HEK293 (cell line): ENCODE data around the gene MLLT10.
A peak's percentile ranks its signal among the peaks of the same experiment; 100 is the strongest.

Source experiments
- BCL11B ChIP-seq: fragments of 450-650 bp; formaldehyde crosslinking; IDR thresholded peaks from 2 replicates; pipeline ENCODE4 v1.5.1; 2016; ENCODE audit warnings: low read depth, missing biosample characterization, missing genetic modification characterization
- EGR2 ChIP-seq: fragments of 450-650 bp; formaldehyde crosslinking; IDR thresholded peaks from 2 replicates; pipeline ENCODE4 v1.5.1; 2016; ENCODE audit warnings: low read depth, missing biosample characterization, missing genetic modification characterization
- GLIS2 ChIP-seq: fragments of 450-650 bp; formaldehyde crosslinking; IDR thresholded peaks from 2 replicates; pipeline ENCODE4 v1.5.1; 2016; ENCODE audit warnings: missing biosample characterization, missing genetic modification characterization
- KLF8 ChIP-seq: fragments of 450-650 bp; formaldehyde crosslinking; IDR thresholded peaks from 2 replicates; pipeline ENCODE4 v1.5.1; 2016; ENCODE audit warnings: missing biosample characterization, missing genetic modification characterization
- KLF9 ChIP-seq: fragments of 450-650 bp; formaldehyde crosslinking; IDR thresholded peaks from 2 replicates; pipeline ENCODE4 v1.5.1; 2016; ENCODE audit warnings: missing biosample characterization, missing genetic modification characterization, low read depth
- MEIS1 ChIP-seq: sonication (generic); formaldehyde crosslinking; IDR thresholded peaks from 2 replicates; pipeline ENCODE4 v1.8.1; 2022; ENCODE audit warnings: missing genetic modification reagents, mild to moderate bottlenecking, borderline replicate concordance
- SETDB1 ChIP-seq: IDR thresholded peaks from one replicate; pipeline ENCODE4 v1.6.1; 2017; ENCODE audit warnings: mild to moderate bottlenecking, low read length, moderate library complexity, mixed read lengths; ENCODE audit not compliant: insufficient read length
- SP2 ChIP-seq: fragments of 450-650 bp; formaldehyde crosslinking; IDR thresholded peaks from 2 replicates; pipeline ENCODE4 v1.5.1; 2016; ENCODE audit warnings: missing biosample characterization, missing genetic modification characterization
- SP3 ChIP-seq: fragments of 450-650 bp; formaldehyde crosslinking; IDR thresholded peaks from 2 replicates; pipeline ENCODE4 v1.5.1; 2016; ENCODE audit warnings: missing biosample characterization, missing genetic modification characterization
- ZBTB48 ChIP-seq: fragments of 450-650 bp; formaldehyde crosslinking; IDR thresholded peaks from 2 replicates; pipeline ENCODE4 v1.5.1; 2016; ENCODE audit warnings: missing biosample characterization, missing genetic modification characterization
- ZFHX2 ChIP-seq: fragments of 450-650 bp; formaldehyde crosslinking; conservative IDR thresholded peaks from 2 replicates; pipeline ENCODE4 v1.5.1; 2016; ENCODE audit warnings: missing biosample characterization, missing genetic modification characterization
- ZFP37 ChIP-seq: fragments of 450-650 bp; formaldehyde crosslinking; IDR thresholded peaks from 2 replicates; pipeline ENCODE4 v1.5.1; 2016; ENCODE audit warnings: missing biosample characterization, missing genetic modification characterization
- ZFP41 ChIP-seq: fragments of 450-650 bp; formaldehyde crosslinking; IDR thresholded peaks from 2 replicates; pipeline ENCODE4 v1.5.1; 2016; ENCODE audit warnings: missing biosample characterization, missing genetic modification characterization, borderline replicate concordance
- ZNF132 ChIP-seq: fragments of 450-650 bp; formaldehyde crosslinking; IDR thresholded peaks from 2 replicates; pipeline ENCODE4 v1.5.1; 2017; ENCODE audit warnings: missing biosample characterization, missing genetic modification characterization, borderline replicate concordance
- ZNF157 ChIP-seq: fragments of 450-650 bp; formaldehyde crosslinking; IDR thresholded peaks from 2 replicates; pipeline ENCODE4 v1.5.1; 2016; ENCODE audit warnings: missing biosample characterization, missing genetic modification characterization
- ZNF16 ChIP-seq: fragments of 450-650 bp; formaldehyde crosslinking; IDR thresholded peaks from 2 replicates; pipeline ENCODE4 v1.5.1; 2016; ENCODE audit warnings: low read depth, missing biosample characterization, missing genetic modification characterization
- ZNF169 ChIP-seq: fragments of 450-650 bp; formaldehyde crosslinking; IDR thresholded peaks from 2 replicates; pipeline ENCODE4 v1.5.1; 2016; ENCODE audit warnings: missing biosample characterization, missing genetic modification characterization
- ZNF184 ChIP-seq: fragments of 450-650 bp; IDR thresholded peaks from 2 replicates; pipeline ENCODE4 v1.5.1; 2018; ENCODE audit warnings: missing biosample characterization, mild to moderate bottlenecking, missing genetic modification characterization
- ZNF214 ChIP-seq: fragments of 450-650 bp; formaldehyde crosslinking; IDR thresholded peaks from 2 replicates; pipeline ENCODE4 v1.5.1; 2017; ENCODE audit warnings: missing biosample characterization, mild to moderate bottlenecking, missing genetic modification characterization, borderline replicate concordance
- ZNF266 ChIP-seq: fragments of 450-650 bp; formaldehyde crosslinking; IDR thresholded peaks from 2 replicates; pipeline ENCODE4 v1.5.1; 2016; ENCODE audit warnings: missing biosample characterization, missing genetic modification characterization, low read depth
- ZNF302 ChIP-seq: fragments of 450-650 bp; formaldehyde crosslinking; IDR thresholded peaks from 2 replicates; pipeline ENCODE4 v1.5.1; 2016; ENCODE audit warnings: missing biosample characterization, missing genetic modification characterization, low read depth
- ZNF324 ChIP-seq: fragments of 450-650 bp; formaldehyde crosslinking; IDR thresholded peaks from 2 replicates; pipeline ENCODE4 v1.5.1; 2016; ENCODE audit warnings: missing biosample characterization, missing genetic modification characterization
- ZNF350 ChIP-seq: fragments of 450-650 bp; formaldehyde crosslinking; IDR thresholded peaks from 2 replicates; pipeline ENCODE4 v1.5.0; 2017; ENCODE audit warnings: missing biosample characterization, mild to moderate bottlenecking, missing genetic modification characterization
- ZNF354C ChIP-seq: fragments of 450-650 bp; formaldehyde crosslinking; IDR thresholded peaks from 2 replicates; pipeline ENCODE4 v1.5.1; 2016; ENCODE audit warnings: missing biosample characterization, missing genetic modification characterization, low read depth, borderline replicate concordance
- ZNF394 ChIP-seq: fragments of 450-650 bp; formaldehyde crosslinking; IDR thresholded peaks from 2 replicates; pipeline ENCODE4 v1.5.1; 2016; ENCODE audit warnings: missing biosample characterization, missing genetic modification characterization, mild to moderate bottlenecking, moderate library complexity, borderline replicate concordance
- ZNF404 ChIP-seq: fragments of 450-650 bp; formaldehyde crosslinking; IDR thresholded peaks from 2 replicates; pipeline ENCODE4 v1.5.1; 2017; ENCODE audit warnings: missing biosample characterization, missing genetic modification characterization
- ZNF658 ChIP-seq: fragments of 450-650 bp; formaldehyde crosslinking; IDR thresholded peaks from 2 replicates; pipeline ENCODE4; 2016; ENCODE audit warnings: missing biosample characterization, missing genetic modification characterization
- ZNF664 ChIP-seq: fragments of 450-650 bp; formaldehyde crosslinking; IDR thresholded peaks from 2 replicates; pipeline ENCODE4 v1.5.1; 2016; ENCODE audit warnings: missing biosample characterization, missing genetic modification characterization
- ZNF707 ChIP-seq: fragments of 450-650 bp; formaldehyde crosslinking; IDR thresholded peaks from 2 replicates; pipeline ENCODE4 v1.5.1; 2016; ENCODE audit warnings: missing biosample characterization, missing genetic modification characterization
- TF ChIP-seq, protein P1 (sequence below): fragments of 450-650 bp; formaldehyde crosslinking; IDR thresholded peaks from 2 replicates; pipeline ENCODE4 v1.5.1; 2016; ENCODE audit warnings: missing biosample characterization, missing genetic modification characterization
- TF ChIP-seq, protein P2 (sequence below): IDR thresholded peaks from 2 replicates; pipeline ENCODE4 v1.6.1; 2011; ENCODE audit warnings: mild to moderate bottlenecking, low read depth, low read length, borderline replicate concordance
- TF ChIP-seq, protein P3 (sequence below): fragments of 450-650 bp; formaldehyde crosslinking; IDR thresholded peaks from 2 replicates; pipeline ENCODE4 v1.5.1; 2016; ENCODE audit warnings: missing biosample characterization, missing genetic modification characterization
- TF ChIP-seq, protein P4 (sequence below): fragments of 450-650 bp; formaldehyde crosslinking; IDR thresholded peaks from 2 replicates; pipeline ENCODE4 v1.5.1; 2016; ENCODE audit warnings: missing biosample characterization, missing genetic modification characterization
- TF ChIP-seq, protein P5 (sequence below): fragments of 450-650 bp; formaldehyde crosslinking; IDR thresholded peaks from 2 replicates; pipeline ENCODE4 v1.5.1; 2016; ENCODE audit warnings: missing biosample characterization, missing genetic modification characterization

MLLT10 gene

DNA sequence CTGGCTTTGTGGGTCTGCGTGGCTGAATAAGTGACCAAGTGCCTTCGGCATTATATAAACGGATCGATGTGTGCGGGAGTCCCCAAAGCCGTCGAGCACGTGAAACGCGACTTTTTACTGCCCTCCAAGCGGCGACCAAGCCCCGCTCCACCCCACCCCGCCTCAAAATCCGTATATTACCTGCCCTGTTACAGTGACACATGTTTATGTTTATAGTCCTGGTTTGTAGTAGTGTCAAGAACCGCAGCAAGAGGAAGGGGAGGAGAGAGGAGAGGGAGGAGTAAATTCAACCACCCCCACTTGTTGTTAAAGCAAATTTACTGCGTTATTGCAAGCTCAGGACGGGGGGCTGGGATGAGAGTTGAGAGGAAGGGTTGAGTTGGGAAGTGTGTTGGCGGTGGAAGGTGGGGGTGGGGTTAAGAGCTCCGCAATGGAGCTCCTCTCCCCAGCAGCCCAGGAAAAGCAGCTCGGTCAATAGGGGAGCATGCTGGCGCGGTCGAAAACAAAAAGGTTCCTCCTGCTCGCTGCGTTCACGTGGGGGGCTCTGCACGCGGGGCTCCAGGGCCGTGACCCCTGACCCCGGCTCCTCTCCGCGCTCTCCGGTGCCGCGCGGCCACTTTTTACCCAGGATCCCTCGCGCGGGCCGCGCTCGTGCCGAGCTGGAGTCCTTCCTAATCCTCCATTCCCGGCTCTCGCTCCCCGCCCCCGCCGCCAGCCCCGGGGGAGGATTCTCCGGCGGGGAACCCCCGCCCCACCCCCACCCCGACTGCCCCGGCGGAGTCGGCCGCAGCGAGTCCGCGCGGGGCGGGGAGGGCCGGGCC lies 8.5 kb upstream of the MLLT10 start, which contains the start of gene SKIDA1 (continued):
- TF ChIP-seq ZNF664 (tag by site-specific recombination): peak; percentile 30
- no peak for TF ChIP-seq ZNF169
- no peak for TF ChIP-seq SETDB1
- TF ChIP-seq ZFP41 (tag by site-specific recombination): no peak
- TF ChIP-seq ZNF354C (tag by site-specific recombination): no peak
- TF ChIP-seq MEIS1 (CRISPR knock-in tag): no peak
- TF ChIP-seq ZNF658 (tag by site-specific recombination): no peak
- TF ChIP-seq SP3 (tag by site-specific recombination): peak; percentile 86
- peak; percentile 62 for TF ChIP-seq ZBTB48 (tag by site-specific recombination)
- TF ChIP-seq ZFP37 (tag by site-specific recombination): peak; percentile 78
- 0 out of 2 replicates have a peak, but pooled peaks have one; percentile 50 for TF ChIP-seq ZNF302 (tag by site-specific recombination)
- TF ChIP-seq ZNF184 (tag by site-specific recombination): peak; percentile 20; the same call in 1 of the 2 replicates
- TF ChIP-seq ZNF214 (tag by site-specific recombination): no peak
- TF ChIP-seq ZNF707 (tag by site-specific recombination): no peak
- peak; percentile 86 for TF ChIP-seq KLF9
- TF ChIP-seq ZFHX2: peak; percentile 96
- peak; percentile 99 for TF ChIP-seq BCL11B
- TF ChIP-seq, protein P1, sequence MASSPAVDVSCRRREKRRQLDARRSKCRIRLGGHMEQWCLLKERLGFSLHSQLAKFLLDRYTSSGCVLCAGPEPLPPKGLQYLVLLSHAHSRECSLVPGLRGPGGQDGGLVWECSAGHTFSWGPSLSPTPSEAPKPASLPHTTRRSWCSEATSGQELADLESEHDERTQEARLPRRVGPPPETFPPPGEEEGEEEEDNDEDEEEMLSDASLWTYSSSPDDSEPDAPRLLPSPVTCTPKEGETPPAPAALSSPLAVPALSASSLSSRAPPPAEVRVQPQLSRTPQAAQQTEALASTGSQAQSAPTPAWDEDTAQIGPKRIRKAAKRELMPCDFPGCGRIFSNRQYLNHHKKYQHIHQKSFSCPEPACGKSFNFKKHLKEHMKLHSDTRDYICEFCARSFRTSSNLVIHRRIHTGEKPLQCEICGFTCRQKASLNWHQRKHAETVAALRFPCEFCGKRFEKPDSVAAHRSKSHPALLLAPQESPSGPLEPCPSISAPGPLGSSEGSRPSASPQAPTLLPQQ (tag by site-specific recombination): peak; percentile 84
- TF ChIP-seq, protein P2, sequence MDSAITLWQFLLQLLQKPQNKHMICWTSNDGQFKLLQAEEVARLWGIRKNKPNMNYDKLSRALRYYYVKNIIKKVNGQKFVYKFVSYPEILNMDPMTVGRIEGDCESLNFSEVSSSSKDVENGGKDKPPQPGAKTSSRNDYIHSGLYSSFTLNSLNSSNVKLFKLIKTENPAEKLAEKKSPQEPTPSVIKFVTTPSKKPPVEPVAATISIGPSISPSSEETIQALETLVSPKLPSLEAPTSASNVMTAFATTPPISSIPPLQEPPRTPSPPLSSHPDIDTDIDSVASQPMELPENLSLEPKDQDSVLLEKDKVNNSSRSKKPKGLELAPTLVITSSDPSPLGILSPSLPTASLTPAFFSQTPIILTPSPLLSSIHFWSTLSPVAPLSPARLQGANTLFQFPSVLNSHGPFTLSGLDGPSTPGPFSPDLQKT: no peak
- no peak for TF ChIP-seq ZNF404 (tag by site-specific recombination)
- TF ChIP-seq, protein P3, sequence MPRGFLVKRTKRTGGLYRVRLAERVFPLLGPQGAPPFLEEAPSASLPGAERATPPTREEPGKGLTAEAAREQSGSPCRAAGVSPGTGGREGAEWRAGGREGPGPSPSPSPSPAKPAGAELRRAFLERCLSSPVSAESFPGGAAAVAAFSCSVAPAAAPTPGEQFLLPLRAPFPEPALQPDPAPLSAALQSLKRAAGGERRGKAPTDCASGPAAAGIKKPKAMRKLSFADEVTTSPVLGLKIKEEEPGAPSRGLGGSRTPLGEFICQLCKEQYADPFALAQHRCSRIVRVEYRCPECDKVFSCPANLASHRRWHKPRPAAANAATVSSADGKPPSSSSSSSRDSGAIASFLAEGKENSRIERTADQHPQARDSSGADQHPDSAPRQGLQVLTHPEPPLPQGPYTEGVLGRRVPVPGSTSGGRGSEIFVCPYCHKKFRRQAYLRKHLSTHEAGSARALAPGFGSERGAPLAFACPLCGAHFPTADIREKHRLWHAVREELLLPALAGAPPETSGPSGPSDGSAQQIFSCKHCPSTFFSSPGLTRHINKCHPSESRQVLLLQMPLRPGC (tag by site-specific recombination): peak; percentile 77
- TF ChIP-seq, protein P4, sequence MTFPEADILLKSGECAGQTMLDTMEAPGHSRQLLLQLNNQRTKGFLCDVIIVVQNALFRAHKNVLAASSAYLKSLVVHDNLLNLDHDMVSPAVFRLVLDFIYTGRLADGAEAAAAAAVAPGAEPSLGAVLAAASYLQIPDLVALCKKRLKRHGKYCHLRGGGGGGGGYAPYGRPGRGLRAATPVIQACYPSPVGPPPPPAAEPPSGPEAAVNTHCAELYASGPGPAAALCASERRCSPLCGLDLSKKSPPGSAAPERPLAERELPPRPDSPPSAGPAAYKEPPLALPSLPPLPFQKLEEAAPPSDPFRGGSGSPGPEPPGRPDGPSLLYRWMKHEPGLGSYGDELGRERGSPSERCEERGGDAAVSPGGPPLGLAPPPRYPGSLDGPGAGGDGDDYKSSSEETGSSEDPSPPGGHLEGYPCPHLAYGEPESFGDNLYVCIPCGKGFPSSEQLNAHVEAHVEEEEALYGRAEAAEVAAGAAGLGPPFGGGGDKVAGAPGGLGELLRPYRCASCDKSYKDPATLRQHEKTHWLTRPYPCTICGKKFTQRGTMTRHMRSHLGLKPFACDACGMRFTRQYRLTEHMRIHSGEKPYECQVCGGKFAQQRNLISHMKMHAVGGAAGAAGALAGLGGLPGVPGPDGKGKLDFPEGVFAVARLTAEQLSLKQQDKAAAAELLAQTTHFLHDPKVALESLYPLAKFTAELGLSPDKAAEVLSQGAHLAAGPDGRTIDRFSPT: peak; percentile 77; the same call in 1 of the 2 replicates
- TF ChIP-seq ZNF132: no peak
- peak; percentile 95 for TF ChIP-seq EGR2 (tag by site-specific recombination)
- TF ChIP-seq, protein P5, sequence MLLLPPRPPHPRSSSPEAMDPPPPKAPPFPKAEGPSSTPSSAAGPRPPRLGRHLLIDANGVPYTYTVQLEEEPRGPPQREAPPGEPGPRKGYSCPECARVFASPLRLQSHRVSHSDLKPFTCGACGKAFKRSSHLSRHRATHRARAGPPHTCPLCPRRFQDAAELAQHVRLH: peak; percentile 93
- TF ChIP-seq ZNF394 (tag by site-specific recombination): peak; percentile 91
- TF ChIP-seq GLIS2 (tag by site-specific recombination): peak; percentile 75
- TF ChIP-seq ZNF266 (tag by site-specific recombination): no peak
- peak; percentile 97 for TF ChIP-seq KLF8 (tag by site-specific recombination)
- TF ChIP-seq SP2 (tag by site-specific recombination): peak; percentile 77
- no peak for TF ChIP-seq ZNF157 (tag by site-specific recombination)
- no peak for TF ChIP-seq ZNF350 (tag by site-specific recombination)
- peak; percentile 94 for TF ChIP-seq ZNF324 (tag by site-specific recombination)
- TF ChIP-seq ZNF16 (tag by site-specific recombination): no peak
